ENCODE results near the gene SETD1B.

The SETD1B gene

DNA sequence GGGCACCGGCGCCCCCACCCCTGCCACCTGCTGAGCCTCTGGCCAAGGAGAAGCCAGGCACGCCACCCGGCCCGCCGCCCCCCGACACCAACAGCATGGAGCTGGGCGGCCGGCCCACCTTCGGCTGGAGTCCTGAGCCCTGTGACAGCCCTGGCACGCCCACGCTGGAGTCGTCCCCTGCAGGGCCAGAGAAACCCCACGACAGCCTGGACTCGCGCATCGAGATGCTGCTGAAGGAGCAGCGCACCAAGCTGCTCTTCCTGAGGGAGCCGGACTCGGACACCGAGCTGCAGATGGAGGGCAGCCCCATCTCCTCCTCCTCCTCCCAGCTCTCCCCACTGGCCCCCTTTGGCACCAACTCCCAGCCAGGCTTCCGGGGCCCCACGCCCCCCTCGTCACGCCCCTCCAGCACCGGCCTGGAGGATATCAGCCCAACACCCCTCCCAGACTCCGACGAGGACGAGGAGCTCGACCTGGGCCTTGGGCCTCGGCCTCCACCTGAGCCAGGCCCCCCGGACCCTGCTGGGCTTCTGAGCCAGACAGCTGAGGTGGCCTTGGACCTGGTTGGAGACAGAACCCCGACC, 6.5 kb downstream of the SETD1B start:
- no peak for DNase-seq

DNA sequence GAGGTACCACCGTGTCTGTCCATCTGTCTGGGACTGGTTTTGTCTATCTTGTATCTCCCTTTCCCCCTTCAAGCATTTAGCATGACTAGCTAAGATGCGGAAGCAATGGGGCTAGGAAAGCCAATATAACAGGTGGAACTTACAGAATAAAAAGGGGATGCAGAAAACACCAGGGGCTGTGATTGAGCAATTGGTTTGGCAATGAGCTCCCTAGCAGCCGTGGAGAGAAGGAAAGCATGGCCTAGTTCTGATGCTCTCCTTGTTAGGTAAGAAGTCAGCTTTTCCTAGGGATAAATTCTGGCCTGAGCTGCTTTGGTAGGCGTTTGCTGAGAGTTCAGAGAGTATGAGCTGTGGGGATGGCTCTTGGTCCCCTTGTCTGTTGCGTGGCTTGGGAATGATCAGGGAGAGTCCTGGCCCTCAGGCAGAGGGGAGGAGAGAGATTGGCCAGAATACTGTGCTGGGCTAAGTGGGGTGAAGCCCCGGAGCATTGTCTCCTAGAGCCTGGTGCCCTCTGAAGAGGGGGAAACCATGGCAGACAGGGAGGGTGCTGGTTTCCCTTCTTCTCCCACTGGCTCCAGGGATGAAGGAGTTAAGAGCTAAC, 7.1 kb downstream of the SETD1B start:
- DNase-seq = no peak

DNA sequence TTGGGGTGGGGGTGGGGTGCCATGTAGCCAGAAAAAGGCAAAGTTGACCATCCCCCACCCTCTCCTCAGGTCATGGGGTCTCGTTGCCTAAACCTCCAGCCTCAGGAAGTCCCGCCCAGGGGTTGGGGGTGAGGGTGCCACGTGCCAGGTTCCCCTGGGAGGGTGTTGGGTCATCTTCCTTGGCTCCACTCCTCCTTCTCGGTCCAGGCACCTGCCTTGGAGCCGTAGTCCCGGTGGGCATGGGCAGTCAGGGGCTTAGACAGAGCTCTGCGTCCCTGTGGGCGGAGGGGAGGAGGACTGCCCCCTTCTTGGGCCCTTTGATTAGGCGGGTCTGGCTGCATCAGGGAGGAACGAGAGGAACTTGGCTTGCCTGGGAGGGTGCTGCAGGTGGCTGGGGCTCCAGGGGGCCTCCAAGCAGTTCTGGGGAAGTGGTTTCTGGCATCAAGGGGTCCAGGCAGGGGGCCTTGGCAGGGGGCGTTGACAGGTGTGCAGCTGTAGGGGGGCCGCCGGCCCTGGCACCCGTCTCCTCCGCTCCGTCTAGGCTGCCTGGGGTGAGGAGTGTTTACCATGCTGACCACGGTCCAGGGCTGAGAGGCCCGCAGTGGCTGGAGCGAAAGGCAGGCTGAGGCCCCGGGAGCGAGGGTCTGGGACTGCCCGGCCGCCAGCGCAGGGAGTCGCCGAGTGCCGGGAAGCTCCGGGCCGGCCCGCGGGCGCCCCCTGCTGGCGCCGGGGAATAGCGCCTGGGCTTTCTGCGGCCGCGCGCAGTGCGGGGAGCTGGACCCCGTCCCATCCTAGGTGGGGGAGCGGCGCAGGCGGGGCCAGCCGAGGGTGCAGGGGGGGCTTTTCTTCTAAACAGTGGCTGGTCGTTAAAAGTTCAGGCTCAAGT, 7.9 kb downstream of the SETD1B start:
- DNase-seq = peak; percentile 68

DNA sequence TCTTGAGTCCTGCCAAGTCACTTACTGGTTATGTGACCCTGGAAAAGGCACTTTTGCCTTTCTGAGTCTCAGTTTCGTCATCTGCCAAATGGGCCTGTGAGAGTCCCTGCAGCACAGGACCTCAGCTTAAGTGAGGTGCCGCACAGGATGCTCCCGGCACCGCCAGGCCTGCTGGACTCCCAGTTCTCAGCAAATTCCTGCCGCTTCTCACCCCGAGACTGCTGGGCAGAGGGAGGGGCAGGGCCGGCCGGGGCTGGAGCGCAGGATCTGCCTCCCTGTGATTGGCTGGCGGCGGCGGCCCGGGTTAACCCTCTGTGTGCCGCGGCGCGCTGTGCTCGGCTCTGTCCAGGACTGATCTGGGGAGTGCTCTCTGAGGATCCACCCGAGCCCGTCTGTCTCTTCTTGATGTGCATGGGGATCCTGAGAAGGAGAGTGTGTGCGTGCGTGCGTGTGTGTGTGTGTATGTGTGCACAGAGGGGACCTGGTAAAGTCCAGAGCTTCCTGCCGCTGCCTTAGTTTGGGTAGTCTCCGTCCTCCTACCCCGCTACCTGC, 8.6 kb downstream of the SETD1B start:
- no peak for DNase-seq

DNA sequence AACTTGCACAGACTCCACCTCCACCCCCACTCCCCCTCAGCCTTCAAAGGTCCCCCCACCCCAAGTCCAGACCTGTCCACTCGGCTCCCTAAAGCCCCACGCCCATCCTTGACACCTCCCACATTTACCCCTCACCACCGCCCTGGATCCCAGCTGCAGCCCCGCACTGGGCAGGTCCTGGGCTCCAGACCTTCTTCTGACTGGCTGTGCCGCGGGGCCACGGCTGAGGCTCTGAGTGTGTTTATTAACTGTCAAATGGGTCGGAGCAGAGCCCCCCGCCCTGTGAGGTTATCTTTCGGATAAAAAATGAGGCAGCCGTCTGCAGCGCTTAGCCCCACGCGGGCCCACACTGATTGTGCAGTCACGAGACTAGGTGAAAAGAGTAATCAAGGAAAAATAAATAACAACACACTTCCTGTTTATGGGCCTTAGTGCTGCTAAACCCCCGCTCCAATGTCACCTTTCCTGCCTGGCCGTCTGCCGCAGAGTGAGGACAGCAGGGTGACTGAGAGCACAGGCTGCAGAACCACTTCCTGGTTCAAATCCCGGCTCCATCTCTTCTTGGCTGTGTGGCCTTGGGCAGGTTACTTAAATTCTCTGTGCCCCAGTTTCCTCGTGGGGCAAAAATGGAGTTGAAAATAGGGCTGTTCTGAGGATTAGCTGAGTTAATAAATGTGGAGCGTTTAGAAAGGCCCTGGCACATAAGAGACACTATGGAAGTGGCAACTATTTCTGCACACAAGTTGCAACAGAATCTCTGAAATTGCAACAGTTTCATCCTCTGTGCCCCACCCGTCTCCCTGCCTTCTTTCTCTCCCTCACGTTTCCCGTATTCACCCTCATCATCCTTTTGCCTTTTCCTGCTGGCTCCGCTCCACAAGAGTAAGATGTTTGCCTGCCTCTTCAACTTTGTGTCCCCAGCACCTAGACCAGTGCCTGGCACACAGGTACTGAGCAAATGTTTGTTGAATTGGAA, 9.4 kb downstream of the SETD1B start:
- no peak for DNase-seq

DNA sequence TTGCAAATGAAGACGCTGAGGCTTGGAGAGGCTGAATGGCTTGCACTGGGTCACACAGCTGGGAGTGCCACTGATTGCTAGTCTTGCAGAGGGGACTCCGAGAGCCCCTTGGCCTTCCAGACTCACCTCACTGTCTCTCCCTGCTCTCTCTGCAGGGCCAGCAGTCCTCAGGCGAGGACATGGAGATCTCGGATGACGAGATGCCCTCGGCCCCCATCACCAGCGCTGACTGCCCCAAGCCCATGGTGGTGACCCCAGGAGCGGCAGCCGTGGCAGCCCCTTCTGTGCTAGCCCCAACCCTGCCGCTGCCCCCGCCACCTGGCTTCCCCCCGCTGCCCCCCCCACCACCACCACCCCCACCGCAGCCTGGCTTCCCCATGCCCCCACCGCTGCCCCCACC, 10.1 kb downstream of the SETD1B start:
- no peak for DNase-seq

DNA sequence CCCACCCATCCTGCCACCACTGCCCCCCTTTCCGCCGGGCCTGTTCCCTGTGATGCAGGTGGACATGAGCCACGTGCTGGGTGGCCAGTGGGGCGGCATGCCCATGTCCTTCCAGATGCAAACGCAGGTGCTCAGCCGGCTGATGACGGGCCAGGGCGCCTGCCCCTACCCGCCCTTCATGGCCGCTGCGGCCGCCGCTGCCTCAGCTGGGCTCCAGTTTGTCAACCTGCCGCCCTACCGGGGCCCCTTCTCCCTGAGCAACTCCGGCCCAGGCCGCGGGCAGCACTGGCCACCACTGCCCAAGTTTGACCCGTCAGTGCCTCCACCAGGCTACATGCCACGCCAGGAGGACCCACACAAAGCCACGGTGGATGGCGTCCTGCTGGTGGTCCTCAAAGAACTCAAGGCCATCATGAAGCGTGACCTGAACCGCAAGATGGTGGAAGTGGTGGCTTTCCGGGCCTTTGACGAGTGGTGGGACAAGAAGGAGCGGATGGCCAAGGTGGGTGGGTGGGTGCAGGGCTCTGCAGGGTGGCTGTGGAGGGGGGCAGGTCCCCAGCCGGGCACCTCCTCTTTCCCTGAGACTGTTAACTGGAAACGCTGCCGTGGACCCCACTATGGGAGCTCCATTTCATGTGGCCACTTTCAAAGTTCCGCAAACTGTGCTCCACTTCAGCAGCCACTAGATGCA, 10.8 kb downstream of the SETD1B start:
- DNase-seq = no peak

DNA sequence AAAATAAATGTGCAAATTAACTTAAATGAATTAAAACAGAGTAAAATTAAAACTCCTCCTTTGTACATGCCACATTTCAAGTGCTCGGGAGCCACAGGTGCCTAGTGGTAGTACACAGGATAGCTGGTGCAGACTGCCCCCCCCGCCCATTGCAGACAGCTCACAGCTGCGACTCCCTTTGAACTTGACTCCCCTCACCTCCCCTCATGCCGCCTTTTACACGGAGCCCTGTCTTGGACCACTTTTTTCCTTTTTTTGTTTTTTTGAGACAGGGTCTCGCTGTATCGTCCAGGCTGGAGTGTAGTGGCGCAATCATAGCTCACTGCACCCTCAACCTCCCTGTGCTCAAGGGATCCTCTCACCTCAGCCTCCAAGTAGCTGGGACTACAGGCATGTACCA, 11.5 kb downstream of the SETD1B start:
- DNase-seq = no peak

DNA sequence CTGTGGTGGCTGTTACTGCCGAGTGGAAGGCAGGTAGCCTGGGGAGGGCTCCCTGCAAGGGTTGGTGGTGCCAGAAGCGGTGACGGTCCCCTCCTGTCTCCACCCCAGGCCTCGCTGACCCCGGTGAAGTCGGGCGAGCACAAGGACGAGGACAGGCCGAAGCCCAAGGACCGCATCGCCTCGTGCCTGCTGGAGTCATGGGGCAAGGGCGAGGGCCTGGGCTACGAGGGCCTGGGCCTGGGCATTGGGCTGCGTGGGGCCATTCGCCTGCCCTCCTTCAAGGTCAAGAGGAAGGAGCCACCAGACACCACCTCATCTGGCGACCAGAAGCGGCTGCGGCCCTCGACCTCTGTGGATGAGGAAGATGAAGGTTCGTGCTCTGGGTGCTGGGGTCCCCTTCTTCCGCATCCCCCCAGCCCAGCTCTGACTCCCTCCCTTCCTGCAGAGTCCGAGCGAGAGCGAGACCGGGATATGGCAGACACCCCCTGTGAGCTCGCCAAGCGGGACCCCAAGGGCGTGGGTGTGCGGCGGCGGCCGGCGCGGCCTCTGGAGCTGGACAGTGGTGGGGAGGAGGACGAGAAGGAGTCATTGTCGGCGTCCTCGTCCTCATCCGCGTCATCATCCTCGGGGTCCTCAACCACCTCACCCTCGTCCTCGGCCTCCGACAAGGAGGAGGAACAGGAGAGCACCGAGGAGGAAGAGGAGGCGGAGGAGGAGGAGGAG, 13.3 kb downstream of the SETD1B start:
- no peak for DNase-seq

DNA sequence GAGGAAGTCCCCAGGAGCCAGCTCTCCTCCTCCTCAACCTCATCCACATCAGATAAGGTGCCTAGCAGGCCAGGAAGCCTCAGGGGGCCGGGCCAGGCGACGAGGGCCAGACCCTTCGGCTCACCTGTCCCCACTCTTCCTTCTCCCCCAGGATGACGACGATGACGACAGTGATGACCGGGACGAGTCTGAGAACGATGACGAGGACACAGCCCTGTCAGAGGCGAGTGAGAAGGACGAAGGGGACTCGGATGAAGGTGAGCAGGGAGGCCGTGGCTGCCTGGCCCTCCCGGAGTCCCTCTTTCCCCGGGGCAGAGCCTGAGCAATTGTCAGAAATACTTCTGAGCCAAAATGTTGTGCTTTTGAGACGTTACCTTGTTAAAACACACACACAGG, 13.8 kb downstream of the SETD1B start:
- DNase-seq = no peak

DNA sequence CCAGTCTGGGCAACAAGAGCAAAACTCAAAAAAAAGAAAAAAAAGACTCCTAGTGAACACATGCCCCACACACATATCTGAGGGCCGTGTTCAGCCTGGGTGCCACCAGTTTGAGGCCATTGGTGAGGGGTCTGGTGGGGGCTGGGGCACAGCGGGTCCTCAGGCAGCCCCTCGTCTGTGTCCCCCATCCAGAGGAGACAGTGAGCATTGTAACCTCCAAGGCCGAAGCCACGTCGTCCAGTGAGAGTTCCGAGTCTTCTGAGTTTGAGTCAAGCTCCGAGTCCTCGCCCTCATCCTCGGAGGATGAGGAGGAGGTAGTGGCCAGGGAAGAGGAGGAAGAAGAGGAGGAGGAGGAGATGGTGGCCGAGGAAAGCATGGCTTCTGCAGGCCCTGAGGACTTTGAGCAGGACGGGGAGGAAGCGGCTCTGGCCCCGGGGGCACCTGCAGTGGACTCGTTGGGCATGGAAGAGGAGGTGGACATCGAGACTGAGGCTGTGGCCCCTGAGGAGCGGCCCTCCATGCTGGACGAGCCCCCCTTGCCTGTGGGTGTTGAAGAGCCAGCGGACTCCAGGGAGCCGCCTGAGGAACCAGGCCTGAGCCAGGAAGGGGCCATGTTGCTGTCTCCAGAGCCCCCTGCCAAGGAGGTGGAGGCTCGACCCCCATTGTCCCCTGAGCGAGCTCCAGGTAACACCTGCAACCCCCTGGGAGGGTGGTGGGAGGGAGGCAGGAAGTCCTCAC, 15.6 kb downstream of the SETD1B start:
- DNase-seq = no peak

DNA sequence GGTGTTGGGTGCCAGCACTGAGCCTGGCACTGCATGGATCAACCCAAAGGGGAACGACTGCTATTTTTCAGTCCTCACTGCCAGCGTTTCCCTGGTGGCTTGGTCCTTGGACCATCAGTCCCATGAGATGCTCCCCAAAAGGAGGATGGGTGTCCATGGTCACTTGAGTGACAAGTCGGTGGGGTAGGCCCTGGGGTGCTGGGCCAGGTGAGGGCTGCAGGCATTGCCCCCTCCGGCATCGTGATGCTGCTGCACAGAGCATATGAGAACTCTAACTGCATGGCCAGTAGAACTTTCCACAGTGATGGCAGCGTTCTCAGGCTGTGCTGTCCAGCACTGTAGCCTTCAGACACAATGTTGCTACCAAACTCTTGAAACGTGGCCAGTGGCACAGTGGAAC, 16.2 kb downstream of the SETD1B start:
- DNase-seq = no peak

DNA sequence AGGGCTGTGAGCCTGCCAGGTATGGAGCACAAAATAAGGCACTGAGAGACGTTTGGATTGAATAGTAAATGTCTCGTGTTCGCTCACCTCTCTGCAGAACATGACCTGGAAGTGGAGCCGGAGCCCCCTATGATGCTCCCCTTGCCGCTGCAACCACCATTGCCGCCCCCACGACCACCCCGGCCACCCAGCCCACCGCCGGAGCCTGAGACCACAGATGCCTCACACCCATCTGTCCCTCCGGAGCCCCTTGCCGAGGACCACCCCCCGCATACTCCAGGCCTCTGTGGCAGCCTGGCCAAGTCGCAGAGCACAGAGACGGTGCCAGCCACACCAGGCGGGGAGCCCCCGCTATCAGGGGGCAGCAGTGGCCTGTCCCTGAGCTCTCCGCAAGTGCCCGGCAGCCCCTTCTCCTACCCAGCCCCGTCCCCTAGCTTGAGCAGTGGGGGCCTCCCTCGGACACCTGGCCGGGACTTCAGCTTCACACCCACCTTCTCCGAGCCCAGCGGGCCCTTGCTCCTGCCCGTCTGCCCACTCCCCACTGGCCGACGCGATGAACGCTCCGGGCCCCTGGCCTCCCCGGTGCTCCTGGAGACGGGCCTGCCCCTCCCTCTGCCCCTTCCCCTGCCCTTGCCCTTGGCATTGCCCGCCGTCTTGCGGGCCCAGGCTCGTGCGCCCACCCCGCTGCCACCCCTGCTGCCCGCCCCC, 18.7 kb downstream of the SETD1B start:
- no peak for DNase-seq

DNA sequence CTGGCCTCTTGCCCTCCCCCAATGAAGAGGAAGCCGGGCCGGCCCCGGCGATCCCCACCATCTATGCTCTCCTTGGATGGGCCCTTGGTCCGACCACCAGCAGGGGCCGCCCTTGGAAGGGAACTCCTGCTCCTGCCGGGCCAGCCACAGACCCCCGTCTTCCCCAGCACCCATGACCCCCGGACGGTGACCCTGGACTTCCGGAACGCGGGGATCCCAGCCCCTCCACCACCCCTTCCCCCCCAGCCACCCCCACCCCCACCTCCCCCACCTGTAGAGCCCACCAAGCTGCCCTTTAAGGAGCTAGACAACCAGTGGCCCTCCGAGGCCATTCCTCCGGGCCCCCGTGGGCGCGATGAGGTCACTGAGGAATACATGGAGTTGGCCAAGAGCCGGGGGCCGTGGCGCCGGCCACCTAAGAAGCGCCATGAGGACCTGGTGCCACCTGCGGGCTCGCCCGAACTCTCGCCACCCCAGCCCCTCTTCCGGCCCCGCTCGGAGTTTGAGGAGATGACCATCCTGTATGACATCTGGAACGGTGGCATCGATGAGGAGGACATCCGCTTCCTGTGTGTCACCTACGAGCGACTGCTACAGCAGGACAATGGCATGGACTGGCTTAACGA, 19.4 kb downstream of the SETD1B start:
- no peak for DNase-seq

DNA sequence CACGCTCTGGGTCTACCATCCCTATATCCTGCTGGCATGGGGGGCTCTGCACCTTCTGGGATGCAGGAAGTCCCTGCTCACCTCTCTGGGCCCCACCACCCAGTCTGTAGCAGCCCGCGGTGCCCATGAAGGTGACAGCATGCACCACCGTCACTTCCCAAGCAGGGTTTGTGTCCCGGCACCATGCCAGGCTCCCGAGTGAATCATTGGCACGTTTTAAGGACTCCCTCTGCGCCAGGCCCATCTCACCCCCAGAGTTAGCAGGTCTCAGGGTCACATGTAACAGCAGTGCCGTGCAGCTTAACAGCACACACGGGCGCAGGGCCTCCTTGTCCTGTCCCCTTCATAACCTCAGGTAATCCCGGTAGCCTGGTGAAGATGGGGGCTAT, 19.9 kb downstream of the SETD1B start:
- DNase-seq = no peak

DNA sequence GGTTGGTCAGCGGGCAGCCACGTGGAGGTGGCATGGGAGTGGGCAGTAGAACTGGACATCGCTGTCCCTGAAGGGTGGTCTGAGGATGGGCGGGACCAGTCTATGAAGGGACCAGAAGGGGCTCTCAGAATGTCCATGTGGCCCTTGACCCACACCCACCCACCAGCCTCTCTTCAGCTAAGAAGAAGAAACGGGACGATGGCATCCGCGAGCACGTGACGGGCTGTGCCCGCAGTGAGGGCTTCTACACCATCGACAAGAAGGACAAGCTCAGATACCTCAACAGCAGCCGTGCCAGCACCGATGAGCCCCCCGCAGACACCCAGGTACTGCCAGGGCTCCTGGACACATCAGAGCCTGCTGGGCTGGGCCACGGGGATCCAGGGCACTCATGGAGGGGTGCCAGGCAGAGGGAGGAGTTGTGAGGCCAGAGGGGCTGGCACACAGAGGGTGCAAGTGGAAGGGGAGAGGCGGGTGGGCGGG, 21.3 kb downstream of the SETD1B start:
- DNase-seq = no peak

DNA sequence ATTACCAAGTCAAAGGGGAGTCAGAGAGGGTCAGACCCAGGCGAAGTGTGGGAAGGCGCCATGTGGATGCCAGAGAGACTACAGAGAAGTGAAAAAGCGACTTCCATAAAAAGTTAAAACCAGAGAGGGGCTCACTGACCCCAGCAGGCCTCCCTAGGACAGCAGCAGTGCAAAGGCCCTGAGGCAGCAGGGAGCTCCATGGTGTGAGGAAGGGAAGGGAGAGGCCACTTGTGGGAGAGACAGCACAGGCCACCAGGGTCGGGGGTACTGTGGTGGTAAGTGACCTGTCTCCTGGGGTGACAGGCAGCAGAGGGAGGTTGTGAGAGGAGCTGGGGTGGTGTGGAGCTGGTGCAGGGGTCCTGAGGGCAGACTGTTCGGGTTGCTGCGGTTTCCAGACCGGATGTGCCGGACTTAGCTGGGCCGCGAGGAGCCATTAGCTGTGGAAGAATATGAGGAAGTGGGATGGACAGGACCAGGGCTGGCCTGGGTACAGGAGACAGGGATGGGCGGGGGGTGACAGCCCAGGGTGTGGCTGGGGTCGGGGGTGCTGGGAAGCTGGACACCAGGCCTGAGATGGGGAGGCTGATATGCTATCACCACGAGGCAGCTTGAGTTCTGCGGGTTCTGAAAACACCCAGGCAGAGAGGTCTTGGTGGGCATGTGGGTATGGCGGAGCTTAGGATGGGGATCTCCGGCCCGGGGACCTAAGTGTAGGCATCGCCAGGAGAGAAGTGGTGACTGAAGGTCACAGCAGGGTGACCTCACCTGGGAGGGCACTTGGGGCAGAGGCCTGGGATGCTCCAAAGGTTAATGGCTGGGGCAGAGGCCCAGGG, 22.7 kb downstream of the SETD1B start:
- DNase-seq = no peak

DNA sequence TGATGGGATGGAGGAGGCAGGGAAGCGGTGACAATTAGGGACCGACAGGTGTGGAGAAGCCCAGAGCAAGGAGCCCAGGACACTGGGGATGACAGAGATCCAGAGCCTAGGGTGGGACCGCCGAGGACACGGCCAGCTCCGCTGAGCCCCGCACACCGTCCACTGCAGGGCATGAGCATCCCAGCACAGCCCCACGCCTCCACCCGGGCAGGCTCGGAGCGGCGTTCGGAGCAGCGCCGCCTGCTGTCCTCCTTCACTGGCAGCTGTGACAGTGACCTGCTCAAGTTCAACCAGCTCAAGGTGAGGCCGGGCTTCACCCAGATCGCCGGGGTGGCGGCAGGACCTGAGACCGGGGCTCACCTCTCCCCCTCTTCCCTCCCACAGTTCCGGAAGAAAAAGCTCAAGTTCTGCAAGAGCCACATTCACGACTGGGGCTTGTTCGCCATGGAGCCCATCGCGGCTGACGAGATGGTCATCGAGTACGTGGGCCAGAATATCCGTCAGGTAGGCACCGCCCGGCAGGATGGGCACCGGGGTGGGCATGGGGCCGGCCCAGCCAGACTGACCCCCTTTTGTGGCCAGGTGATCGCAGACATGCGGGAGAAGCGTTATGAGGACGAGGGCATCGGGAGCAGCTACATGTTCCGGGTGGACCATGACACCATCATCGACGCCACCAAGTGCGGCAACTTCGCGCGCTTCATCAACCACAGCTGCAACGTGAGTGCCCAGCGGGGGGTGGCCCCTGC, 23.7 kb downstream of the SETD1B start:
- DNase-seq = no peak
